Fibroblast of skin of scalp (primary cell): Measurements from ENCODE around the gene EPN3. TPM values are rescaled to one million over a fixed set of nuclear protein-coding genes. Genes with fewer than 3 reads are reported as not detected.
A peak's percentile ranks its signal among the peaks of the same experiment; 100 is the strongest.

Experiments used
- DNase-seq: peaks from one replicate; pipeline ENCODE4 v3.0.0-alpha.2; 2013
- polyA plus RNA-seq, 2 experiments: library from polyadenylated mRNA; unstranded; fragments of 120-200 nt; gene quantifications; one replicate each; pipeline ENCODE4 v1.2.1, GENCODE V29; 2013; ENCODE audit not compliant: insufficient read length in 2 of 2

EPN3 gene
- polyA plus RNA-seq (2013, experiment 1 of 2; ENCODE audit: insufficient read length) = 0.12 TPM
- 0.25 TPM for polyA plus RNA-seq (2013, experiment 2 of 2; ENCODE audit: insufficient read length)

DNA sequence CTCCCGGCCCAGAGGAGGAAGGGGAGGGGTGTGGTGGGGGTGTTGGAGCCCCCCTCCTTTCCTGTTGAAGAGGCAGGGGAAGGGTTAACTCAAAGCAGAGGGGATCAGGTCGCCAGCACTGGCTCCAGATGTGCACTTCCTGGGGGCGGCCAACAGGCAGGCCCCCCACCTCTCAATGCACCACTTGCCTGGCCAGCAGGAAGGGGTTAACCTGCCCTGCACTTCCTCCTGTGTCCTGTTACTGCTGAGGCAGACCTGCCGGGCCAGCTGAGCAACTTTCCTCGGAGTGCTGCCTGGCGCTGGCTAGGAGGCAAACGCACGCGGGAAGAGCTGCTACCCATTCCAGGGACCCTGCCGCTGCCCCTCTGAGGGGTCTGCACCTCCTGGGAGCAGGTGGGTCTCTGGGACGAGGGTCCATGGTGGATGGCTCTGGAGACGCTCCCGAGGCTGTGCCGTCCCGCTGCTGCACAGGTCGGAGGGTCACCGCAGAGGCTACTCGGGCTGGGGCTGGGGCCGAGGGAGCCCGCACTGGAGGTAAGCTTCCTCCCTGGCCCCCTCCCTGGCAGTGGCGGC is at the start of gene EPN3:
EPN3 (plus strand) TSS at position 284 of the 573 bp plus-strand sequence. CDS start 3,822 bp downstream, outside the sequence.
- no peak for DNase-seq

DNA sequence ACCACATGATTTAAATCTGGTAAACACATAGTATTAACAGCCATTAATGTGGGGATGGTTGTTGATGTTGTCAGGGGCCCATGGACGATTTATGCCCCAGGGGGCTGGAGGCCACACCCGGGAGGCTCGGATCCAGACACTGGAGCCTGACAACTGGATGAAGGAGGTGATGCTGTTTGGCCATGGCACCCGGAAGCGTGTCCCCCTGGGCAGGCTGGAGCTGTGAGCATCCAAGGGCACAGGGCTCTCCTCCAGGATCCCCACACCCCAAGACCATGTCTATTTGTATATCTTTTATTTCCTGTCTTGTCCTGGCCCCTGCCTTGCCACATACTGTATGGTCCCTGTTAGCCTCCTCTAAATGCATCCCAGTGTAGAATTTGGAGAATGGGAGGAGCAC is 49.3 kb upstream of the EPN3 start:
- DNase-seq = no peak

DNA sequence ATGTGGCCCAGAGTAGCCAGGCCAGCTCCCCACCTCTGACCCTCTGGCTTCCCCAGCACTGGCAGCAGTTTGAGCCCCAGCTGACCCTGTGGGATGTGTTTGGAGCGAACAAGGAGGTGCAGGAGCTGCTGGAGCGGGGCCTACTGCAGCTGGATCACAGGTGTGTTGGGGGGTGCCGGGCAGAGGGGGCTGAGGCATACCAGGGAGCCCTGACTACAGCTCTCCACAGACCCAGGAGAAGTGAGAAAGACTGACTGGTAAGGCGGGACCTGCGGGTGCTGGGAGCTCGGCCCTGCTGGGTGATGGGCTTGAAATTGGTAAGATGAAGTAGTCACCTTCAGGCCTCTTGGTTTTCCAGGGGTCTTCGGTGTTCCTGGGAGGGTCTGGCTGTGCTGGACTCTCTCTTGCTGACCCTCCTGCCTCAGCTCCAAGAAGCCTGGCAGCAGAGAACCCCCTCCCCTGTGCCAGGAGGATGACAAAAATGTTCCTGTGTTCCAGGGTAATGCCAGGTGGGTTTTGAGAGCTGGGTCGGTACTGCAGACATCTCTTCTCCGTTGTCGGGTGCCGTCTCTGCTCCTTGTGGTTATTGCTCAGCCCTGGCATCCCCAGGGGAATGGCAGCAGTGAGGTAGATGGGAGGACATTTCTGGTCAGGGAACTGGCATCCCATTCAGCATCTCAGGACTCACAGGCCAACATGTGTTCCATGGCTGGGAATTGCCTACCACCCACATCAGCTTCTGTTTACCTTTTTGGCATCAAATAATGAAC is 48.0 kb upstream of the EPN3 start:
- no peak for DNase-seq

DNA sequence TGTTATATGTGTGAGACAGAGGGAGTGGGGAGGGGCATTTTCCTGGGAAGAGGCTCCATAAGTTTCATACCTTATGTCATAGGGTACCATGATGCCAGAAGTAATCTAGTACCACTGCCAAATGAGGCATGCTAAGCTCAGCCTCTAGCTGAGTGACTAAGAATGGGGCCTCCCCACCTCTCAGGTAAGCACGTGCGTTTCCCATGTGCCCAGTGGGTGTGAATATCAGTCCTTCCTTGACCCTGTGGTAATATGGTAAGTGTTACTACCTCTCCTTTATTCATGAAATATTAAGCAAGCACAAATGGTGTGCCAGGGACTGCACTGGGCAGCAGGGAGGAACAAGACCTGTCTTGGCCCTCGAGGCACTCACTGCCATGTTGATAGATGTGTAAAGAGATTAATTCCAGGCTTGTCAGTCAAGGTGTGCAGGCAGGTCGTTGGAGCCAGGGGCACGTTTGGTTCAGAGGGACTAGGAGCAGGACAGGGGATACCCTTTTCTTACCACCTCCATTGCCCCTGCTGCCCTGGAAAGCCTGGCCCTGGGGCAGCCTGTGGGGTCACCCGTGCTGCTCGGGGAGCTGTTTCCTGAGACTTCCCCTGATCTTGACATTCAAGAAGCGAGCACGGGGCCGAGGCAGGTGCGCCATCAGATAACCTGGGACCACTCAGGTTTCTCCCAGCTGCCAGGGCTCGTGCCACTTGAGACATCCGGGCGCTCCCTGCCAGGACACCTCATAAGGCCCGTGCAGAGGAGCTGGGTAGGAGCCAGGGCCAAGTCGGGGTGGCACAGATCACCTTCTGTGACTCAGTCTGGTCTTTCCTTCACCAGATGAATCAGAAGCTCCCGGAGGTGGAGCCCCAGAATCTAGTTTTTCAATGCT is 45.1 kb upstream of the EPN3 start:
- DNase-seq = no peak

DNA sequence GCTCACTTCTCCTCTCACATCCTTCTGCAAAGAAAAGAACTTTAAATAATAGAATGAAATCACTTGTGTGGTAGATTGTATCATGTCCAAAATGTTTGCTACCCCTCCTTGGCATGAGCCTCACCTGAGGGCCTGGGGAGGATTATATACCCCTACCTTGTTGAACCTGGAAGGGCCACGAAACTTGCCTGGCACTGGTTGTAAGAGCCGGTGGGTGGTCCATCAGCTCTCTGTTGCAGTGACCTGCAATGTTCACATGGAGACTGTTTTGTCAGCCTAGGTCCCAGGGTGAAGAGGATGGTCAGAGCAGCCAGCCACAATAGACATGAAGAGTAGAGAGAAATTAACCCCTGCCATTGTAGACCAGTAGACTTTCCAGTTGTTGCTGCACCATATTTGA is 43.7 kb upstream of the EPN3 start:
- no peak for DNase-seq

DNA sequence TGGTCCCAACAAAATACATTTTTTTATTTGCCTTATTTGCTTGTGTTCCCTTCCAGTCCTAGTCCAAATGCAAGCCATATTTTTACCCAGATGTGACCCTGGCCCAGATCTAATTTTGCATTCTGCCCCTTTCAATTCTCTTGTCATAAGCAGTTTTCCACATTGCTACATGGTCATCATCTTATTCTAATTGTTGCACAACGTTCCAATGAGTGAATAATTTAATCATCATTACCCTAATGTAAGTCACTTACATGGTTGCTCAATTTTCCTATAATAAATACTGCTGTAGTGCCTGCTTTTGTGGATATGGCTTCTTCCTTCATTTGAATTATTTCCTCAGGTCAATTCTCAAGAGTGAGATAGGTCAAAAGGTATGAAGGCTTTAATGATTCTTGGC is 41.0 kb upstream of the EPN3 start:
- DNase-seq = no peak

DNA sequence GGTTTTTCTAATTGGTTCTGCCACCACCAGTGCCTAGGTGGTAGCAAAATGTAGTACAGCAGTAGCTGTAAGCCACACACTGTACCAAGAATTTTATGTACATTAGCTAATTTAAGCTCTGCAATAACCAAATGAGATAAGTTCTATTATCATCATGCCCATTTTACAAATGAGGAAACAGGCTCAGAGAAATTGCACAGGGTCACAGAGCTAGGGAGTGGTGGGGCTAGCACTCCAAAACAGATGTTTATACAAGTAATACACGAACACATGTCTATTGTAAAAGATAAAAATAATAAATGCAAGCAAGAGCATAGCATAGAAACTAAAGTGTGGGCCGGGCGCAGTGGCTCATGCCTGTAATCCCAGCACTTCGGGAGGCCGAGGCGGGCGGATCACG is 40.3 kb upstream of the EPN3 start:
- no peak for DNase-seq

DNA sequence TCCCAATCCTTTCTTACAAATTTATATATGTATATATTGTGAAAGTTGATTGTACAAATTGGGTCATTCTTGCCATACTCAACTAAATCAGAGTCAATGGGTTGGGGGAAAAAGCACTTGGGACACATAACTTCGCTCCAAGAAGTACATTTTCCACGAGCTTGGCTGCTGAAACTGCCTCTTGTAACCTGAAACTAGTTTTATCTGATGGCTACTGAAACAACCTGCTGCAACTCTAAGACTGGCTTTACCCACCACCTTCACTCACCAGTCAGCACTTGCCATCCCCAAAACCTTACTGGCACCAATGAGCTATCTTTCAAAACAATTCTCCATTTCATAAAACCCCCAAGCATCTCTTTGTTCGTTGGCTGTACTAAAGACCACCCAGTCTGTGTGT is 38.8 kb upstream of the EPN3 start:
- DNase-seq = no peak

DNA sequence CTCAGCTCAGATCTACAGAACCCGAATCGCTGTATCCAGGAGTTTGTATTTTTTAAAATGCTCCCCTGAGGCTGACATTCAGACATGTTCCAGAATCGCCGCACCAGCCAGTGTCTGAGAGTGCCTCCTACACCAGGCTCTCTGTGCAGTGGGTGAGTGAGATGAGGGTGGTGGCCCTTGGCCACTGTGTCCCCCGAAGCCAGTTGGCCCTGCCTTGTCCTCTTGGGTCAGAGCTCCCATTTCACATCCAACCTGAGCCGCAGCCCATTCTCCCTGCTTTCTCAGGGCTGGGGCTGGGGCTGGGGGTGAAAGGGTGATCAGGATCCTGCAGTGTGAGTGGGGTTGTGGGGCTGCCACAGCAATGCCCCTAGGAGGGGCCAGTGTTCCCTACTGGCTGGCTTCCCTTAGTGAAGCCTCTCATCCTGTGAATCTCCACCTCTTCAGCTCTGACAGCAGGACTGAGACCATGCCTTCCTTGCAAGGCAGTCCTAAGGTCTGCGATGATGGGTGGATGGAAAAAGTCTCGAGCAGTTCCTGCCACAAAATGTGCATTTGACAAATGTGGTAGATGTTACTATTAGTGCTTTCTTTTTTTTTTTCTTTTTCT is 37.2 kb upstream of the EPN3 start:
- DNase-seq = no peak

DNA sequence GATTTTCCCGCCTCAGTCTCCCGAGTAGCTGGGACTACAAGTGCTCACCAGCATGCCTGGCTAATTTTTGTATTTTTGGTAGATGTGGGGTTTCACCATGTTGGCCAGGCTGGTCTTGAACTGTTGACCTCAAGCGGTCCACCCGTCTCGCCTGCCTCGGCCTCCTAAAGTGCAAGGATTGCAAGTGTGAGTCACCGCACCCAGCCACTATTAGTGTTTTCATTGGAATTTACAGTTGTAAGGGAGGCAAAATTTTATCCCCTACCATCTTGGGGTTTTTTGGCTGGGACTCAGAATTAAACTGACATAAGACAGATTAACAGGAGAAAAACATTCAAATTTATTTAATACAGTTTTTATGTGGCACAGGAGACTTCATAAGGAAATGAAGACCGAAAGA is 36.6 kb upstream of the EPN3 start:
- DNase-seq = peak; percentile 72

DNA sequence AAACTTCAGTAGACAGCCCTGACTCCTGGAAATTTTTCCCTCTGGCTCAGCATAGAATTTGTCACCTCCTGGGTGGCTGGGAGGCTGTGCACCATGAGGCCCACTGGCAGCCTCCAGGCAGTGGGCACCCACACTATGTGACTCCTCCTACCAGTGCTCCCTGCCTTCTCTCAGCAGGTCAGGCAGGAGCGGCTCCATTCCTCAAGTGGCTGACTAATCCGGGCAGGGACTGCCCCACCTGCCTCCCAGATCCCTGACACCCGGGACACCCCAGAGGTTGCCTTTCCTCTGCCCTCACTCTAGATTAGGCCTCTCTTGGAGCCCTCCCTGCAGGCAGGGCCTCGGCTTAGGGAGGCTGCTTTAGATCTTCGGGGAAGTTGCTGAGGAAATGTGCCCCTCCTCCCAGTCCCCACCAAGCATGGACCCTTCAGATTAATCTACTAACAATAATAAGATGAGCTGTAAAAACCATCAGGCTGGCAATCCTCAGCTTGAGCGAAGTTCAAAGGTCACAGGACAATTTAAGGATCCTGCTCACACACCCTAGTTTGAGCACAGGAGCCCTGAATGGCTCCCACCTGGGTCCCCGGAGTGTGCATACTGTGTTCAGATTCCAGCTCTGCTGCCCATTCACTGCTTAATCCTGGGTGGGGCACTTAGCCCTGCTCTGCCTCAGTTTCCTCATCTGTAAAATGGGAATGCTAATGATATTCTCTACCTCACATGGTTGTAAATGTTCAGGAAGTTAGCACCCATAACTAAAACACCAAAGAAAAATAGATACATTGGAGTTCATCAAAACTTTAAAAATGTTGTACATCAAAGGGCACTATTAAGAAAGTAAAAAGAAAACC is 34.3 kb upstream of the EPN3 start:
- no peak for DNase-seq

DNA sequence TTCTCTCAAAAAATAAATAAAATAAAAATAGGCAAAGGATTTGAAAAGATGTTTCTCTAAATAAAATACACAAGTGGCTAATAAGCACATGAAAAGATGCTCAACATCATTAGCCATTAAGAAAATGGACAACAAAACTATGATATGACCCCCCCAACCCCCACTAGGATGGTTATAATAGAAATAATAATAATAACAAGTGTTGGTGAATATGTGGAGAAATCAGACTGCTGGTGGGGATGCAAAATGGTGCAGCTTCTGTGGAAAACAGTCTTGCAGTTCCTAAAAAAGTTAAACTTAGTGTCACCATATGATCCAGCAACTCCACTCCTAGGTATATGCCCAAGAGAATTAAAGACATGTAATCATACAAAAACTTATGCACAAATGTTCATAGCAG is 33.3 kb upstream of the EPN3 start:
- DNase-seq = no peak

DNA sequence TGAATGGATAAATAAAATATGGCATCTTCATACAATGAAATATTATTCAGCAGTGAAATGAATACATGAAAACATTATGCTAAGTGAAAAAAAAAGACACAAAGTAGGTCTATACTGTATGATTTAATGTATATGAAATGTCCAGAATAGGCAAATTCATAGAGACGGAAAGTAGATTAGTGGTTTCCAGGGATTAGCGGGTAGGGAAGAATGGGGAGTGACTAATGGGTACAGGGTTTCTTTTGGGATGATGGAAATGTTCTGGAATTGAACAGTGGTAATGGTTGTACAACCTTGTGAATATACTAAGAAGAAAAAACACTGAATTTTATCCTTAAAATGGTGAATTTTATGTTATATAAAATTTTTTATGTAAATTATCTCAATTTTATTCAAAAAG is 32.8 kb upstream of the EPN3 start:
- peak; percentile 77 for DNase-seq

DNA sequence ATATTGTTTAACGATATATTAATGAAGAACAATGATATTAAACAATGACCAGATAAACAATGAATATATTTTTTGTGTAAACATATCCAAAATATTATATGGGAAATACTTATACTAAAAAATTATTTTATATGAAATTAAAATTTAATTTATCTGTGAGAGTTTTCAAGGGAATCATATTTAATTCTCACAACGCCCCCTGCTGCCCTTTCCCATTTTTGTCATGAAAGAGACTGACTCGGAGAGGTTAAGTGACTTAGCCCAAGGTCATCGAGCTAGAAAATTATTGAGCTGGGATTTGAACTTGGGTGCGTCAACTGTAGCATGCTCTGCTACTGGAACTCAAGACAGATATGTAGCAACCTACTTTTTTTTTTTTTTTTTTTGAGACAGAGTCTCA is 31.5 kb upstream of the EPN3 start:
- DNase-seq = peak; percentile 34

DNA sequence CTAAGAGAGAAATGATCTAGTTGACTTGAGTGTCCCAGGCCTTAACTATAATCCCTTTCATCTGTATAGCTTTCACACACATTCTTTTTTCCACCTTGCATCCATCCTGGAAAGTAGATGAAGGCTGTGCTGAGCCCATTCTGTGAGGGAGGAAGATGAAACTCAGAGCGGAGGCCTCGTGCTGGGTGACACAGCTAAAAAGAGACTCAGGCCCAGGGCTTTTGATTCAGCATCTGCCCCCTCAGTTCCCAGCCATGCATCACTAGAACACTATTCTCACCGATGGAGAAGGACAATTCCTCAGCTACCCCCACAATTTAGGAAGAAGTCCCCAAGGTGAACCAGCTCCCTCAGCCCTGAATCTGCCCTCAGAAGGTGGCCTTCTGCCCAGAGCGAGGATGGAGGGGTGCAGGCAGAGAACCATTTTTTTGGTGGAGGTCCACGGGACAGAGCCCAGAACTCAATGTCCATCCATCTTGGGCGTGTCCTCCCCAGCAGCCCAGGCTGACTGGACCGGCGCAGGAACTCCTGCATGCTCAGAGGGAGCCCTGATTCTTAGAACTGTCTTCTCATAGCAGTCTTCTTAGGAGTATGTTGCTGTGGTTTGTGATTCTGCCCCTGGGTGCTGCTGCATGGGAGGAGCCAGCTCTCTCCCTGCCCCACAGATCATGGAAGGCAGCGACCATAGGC is 30.1 kb upstream of the EPN3 start:
- no peak for DNase-seq

DNA sequence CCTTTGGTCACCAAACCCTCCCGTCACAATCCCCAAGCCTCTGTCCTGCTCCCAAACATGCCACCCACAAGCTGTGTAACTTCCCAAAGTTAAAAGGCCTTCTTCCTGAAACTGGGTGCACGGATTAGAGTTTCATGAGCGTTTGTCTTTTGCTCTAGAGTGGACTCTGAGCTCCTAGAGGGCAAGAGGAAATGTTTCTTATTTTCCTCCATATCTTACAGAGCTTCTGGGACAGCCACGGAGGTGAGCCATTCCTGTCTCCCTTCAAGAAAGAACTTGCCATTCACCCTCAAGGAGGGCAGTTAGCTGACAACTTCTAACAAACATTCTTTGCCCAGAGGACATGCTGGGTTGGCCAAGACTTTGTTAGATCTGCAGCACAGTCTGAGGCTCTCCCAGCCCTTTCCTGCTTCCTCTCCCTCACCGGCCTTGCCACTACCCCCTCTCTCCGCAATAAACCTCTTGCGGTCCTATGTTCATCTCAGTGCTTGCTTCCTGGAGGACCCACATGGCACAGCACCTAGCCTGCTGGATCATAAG is 26.9 kb upstream of the EPN3 start:
- DNase-seq = no peak

DNA sequence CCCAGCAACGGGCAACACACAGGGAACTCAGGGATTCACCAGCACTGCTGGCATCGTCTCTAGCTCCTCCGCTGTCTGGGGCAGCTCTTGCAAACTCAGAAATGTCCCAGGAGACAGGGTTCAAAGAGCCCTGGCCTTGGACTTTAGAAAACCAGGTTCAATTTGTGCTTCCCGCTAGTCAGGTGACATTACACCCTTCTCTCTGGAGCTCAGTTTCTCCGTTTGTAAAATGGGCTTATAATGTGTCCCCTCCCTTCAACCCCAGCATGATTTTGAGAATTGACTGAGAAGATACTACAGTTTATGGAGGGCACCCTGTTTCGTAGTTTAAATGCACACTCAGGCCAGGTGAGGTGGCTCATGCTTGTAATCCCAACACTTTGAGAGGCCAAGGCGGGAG is 26.2 kb upstream of the EPN3 start:
- DNase-seq = no peak

DNA sequence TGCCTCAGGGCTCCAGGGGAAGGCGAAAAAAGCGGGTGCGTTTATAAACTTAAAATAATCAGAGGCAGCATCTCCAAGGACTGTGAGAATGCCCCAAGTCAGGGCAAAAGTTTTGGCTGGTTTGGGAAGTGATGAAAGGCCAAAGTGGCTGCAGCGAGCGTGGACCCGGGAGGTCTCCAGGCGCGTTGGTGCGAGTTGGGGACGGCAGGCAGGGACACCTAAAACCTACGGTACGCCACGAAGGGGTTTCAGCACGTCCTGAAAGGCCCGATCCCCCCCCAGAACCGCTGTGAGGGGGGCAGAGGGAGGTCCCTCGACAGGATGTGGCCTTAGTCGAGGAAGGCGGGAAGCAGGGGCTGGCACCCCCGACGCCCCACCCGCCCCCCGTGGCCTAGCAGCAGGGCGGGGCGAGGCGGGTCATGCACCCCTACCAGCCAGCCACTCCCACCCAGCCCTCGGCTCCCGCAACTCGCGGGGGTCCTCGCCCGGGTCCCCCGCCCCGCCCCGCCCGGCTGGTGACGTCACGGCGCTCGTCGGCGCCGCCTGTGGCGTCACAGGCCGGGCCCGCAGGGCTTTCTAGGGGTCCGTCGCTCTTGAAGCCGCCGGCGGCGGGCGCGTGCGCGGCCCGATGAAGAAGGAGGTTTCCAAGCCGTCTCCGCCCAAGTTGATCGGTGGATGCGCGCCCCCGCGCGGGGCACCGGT is 24.5 kb upstream of the EPN3 start, which contains the start of gene MYCBPAP:
MYCBPAP (plus strand) TSS at position 569 of the 702 bp plus-strand sequence. CDS start 236 bp downstream, outside the sequence.
- peak; percentile 84 for DNase-seq

DNA sequence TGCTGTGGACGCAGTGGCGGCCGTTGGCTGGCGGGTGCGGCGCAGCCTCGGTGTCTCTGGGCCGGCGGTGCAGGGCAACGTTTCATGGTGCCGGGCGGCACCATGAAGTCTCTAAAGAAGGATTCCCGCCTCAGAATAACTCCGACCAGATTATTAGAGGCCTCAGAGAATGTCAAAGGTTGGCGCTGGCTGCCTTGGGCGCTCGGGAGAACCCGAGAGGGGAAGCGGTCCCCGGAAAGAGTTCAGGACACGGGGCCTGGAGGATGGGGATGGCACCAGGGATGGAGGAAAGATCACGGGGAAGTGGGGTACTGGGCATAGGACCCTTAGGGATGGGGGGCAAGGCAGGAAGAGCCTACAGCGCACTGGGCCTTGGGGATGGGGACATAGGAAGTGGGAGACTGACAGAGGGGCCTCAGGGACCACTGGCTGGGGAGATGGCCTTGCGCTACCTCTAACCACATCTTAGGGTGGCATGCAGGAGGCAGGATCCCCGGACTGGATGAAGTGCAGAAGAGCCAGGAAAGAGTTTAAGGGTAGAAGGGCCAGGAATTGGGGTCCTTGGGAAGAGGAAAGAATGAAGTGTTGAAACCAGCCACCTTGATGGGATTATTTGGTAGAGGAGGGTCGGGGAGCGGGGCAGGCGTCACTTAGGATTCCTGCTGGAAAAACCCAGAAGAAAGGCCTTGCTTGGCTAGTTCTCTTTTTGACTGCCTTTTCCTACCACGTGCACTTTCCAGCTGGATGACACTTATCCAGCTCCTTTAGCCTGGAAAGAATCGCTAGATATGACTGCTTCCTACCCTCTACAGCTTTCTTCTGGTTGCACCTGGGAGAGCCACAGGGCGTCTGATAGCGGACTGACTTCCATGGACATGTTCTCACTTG is 23.7 kb upstream of the EPN3 start:
- DNase-seq = no peak
